GM18870 (cell line): ENCODE measurements around the gene MGAT3.
A peak's percentile ranks its signal among the peaks of the same experiment; 100 is the strongest.

ENCODE experiments used
- ATAC-seq: cut with Tn5 transposase; IDR thresholded peaks from one replicate; pipeline ENCODE4 v1.9.1; 2021; ENCODE audit warnings: moderate library complexity; ENCODE audit not compliant: unreplicated experiment

The MGAT3 gene

GRCh38 chr22:39525658-39525975, 68.8 kb downstream of the MGAT3 start:
- no peak for ATAC-seq

GRCh38 chr22:39526736-39527171, 69.9 kb downstream of the MGAT3 start:
- no peak for ATAC-seq

- ATAC-seq: no peak
Observed at GRCh38 chr22:39527481-39527961, 70.7 kb downstream of the MGAT3 start.

- no peak for ATAC-seq
Observed at GRCh38 chr22:39528080-39528661, 71.4 kb downstream of the MGAT3 start.

GRCh38 chr22:39528681-39529486, 72.1 kb downstream of the MGAT3 start:
- ATAC-seq: no peak

- no peak for ATAC-seq
Observed at GRCh38 chr22:39529487-39529851, 72.7 kb downstream of the MGAT3 start.

- no peak for ATAC-seq
Observed at GRCh38 chr22:39530116-39530515, 73.3 kb downstream of the MGAT3 start.

GRCh38 chr22:39530692-39531331, 74.0 kb downstream of the MGAT3 start:
- no peak for ATAC-seq

GRCh38 chr22:39532215-39533073, 75.6 kb downstream of the MGAT3 start, which contains the start of gene RPS19BP1:
Gene RPS19BP1, minus strand, starts transcription at chr22:39532748. Its CDS starts 10 bp downstream, at chr22:39532738.
- ATAC-seq: peak; percentile 83

GRCh38 chr22:39534092-39534506, 77.3 kb downstream of the MGAT3 start:
- ATAC-seq: no peak

GRCh38 chr22:39534591-39535356, 78.0 kb downstream of the MGAT3 start:
- ATAC-seq: no peak

- ATAC-seq: no peak
Observed at GRCh38 chr22:39535357-39535725, 78.5 kb downstream of the MGAT3 start.

GRCh38 chr22:39535831-39536449, 79.1 kb downstream of the MGAT3 start:
- no peak for ATAC-seq

GRCh38 chr22:39536711-39537110, 79.9 kb downstream of the MGAT3 start:
- no peak for ATAC-seq

GRCh38 chr22:39537975-39538374, 81.2 kb downstream of the MGAT3 start:
- no peak for ATAC-seq
